Measurements from ENCODE around the gene ETV2.

The ETV2 gene

GRCh38 chr19:35663981-35664380 lies 22.4 kb downstream of the ETV2 start:
- Histone ChIP-seq H3K27me3 (replicated peaks; ENCODE audit: control insufficient read depth, insufficient read depth, low read length) (peaks cover 4% of the 10 kb centered on the region), H3K4me1 (ENCODE audit: control insufficient read depth, insufficient read depth, low read length) (peaks cover 11% of the 10 kb centered on the region), H3K9me3 (ENCODE audit: control insufficient read depth, low read length) (no peaks in the 10 kb centered on the region), H3K36me3 (ENCODE audit: control insufficient read depth, insufficient read depth, low read length, severe bottlenecking) (peaks cover 16% of the 10 kb centered on the region), H3K4me3 (ENCODE audit: low read length) (no peak overlapping the region), H3K9ac (ENCODE audit: low read length) (no peak overlapping the region)
- no peak for DNase-seq (ENCODE audit: low read depth)

- Histone ChIP-seq H3K4me3 (ENCODE audit: low read length) (no peak overlapping the region), H3K9ac (ENCODE audit: low read length) (no peak overlapping the region), H3K9me3 (ENCODE audit: control insufficient read depth, low read length) (no peaks in the 10 kb centered on the region), H3K27me3 (replicated peaks; ENCODE audit: control insufficient read depth, insufficient read depth, low read length) (peaks cover 8% of the 10 kb centered on the region), H3K4me1 (ENCODE audit: control insufficient read depth, insufficient read depth, low read length) (peaks cover 11% of the 10 kb centered on the region), H3K36me3 (ENCODE audit: control insufficient read depth, insufficient read depth, low read length, severe bottlenecking) (peaks cover 5% of the 10 kb centered on the region)
- DNase-seq (ENCODE audit: low read depth): no peak
These were observed 23.6 kb downstream of the ETV2 start for GRCh38 chr19:35665157-35665556.

- Histone ChIP-seq H3K27me3 (replicated peaks; ENCODE audit: control insufficient read depth, insufficient read depth, low read length) (peaks cover 8% of the 10 kb centered on the region), H3K9ac (ENCODE audit: low read length) (no peak overlapping the region), H3K9me3 (ENCODE audit: control insufficient read depth, low read length) (no peaks in the 10 kb centered on the region), H3K4me1 (ENCODE audit: control insufficient read depth, insufficient read depth, low read length) (peaks cover 11% of the 10 kb centered on the region), H3K36me3 (ENCODE audit: control insufficient read depth, insufficient read depth, low read length, severe bottlenecking) (peaks cover 5% of the 10 kb centered on the region), H3K4me3 (ENCODE audit: low read length) (no peak overlapping the region)
- DNase-seq (ENCODE audit: low read depth): no peak
These were observed 24.1 kb downstream of the ETV2 start for GRCh38 chr19:35665604-35666003.

- no peak within 1 kb of the TSS for H3K9ac ChIP-seq (ENCODE audit: low read length)
- H3K9me3 ChIP-seq (ENCODE audit: control insufficient read depth, low read length): no peaks in the 10 kb centered on the region
- H3K4me1 ChIP-seq (ENCODE audit: control insufficient read depth, insufficient read depth, low read length): peaks cover 6% of the 10 kb centered on the region
- no peak within 1 kb of the TSS for H3K4me3 ChIP-seq (ENCODE audit: low read length)
- no peak for DNase-seq (ENCODE audit: low read depth)
- H3K36me3 ChIP-seq (ENCODE audit: control insufficient read depth, insufficient read depth, low read length, severe bottlenecking): peaks cover 5% of the 10 kb centered on the region
- peaks cover 8% of the 10 kb centered on the region for H3K27me3 ChIP-seq (replicated peaks; ENCODE audit: control insufficient read depth, insufficient read depth, low read length)
These were observed 24.8 kb downstream of the ETV2 start, which contains the start of gene UPK1A for GRCh38 chr19:35666251-35666913. TSS of gene UPK1A (plus strand) at chr19:35666517. CDS start at chr19:35666813, 296 bp downstream.

- Histone ChIP-seq H3K9ac (ENCODE audit: low read length) (no peak overlapping the region), H3K4me3 (ENCODE audit: low read length) (no peak overlapping the region), H3K9me3 (ENCODE audit: control insufficient read depth, low read length) (no peaks in the 10 kb centered on the region), H3K4me1 (ENCODE audit: control insufficient read depth, insufficient read depth, low read length) (peaks cover 5% of the 10 kb centered on the region), H3K27me3 (replicated peaks; ENCODE audit: control insufficient read depth, insufficient read depth, low read length) (peaks cover 8% of the 10 kb centered on the region), H3K36me3 (ENCODE audit: control insufficient read depth, insufficient read depth, low read length, severe bottlenecking) (no peaks in the 10 kb centered on the region)
- DNase-seq (ENCODE audit: low read depth): no peak
These were observed 28.0 kb downstream of the ETV2 start for GRCh38 chr19:35669566-35669965.

- H3K27me3 ChIP-seq (replicated peaks; ENCODE audit: control insufficient read depth, insufficient read depth, low read length): peaks cover 8% of the 10 kb centered on the region
- peaks cover 5% of the 10 kb centered on the region for H3K4me1 ChIP-seq (ENCODE audit: control insufficient read depth, insufficient read depth, low read length)
- no peaks in the 10 kb centered on the region for H3K36me3 ChIP-seq (ENCODE audit: control insufficient read depth, insufficient read depth, low read length, severe bottlenecking)
- H3K9ac ChIP-seq (ENCODE audit: low read length): no peak overlapping the region
- no peak for DNase-seq (ENCODE audit: low read depth)
- no peak overlapping the region for H3K4me3 ChIP-seq (ENCODE audit: low read length)
- no peaks in the 10 kb centered on the region for H3K9me3 ChIP-seq (ENCODE audit: control insufficient read depth, low read length)
These were observed 28.4 kb downstream of the ETV2 start for GRCh38 chr19:35669974-35670373.

GRCh38 chr19:35670686-35671085 lies 29.1 kb downstream of the ETV2 start:
- Histone ChIP-seq H3K9ac (ENCODE audit: low read length) (no peak overlapping the region), H3K4me3 (ENCODE audit: low read length) (no peak overlapping the region), H3K36me3 (ENCODE audit: control insufficient read depth, insufficient read depth, low read length, severe bottlenecking) (no peaks in the 10 kb centered on the region), H3K27me3 (replicated peaks; ENCODE audit: control insufficient read depth, insufficient read depth, low read length) (peaks cover 11% of the 10 kb centered on the region), H3K4me1 (ENCODE audit: control insufficient read depth, insufficient read depth, low read length) (peaks cover 5% of the 10 kb centered on the region), H3K9me3 (ENCODE audit: control insufficient read depth, low read length) (no peaks in the 10 kb centered on the region)
- no peak for DNase-seq (ENCODE audit: low read depth)

- Histone ChIP-seq H3K9me3 (ENCODE audit: control insufficient read depth, low read length) (no peaks in the 10 kb centered on the region), H3K27me3 (replicated peaks; ENCODE audit: control insufficient read depth, insufficient read depth, low read length) (peaks cover 16% of the 10 kb centered on the region), H3K4me1 (ENCODE audit: control insufficient read depth, insufficient read depth, low read length) (peaks cover 5% of the 10 kb centered on the region), H3K36me3 (ENCODE audit: control insufficient read depth, insufficient read depth, low read length, severe bottlenecking) (no peaks in the 10 kb centered on the region), H3K9ac (ENCODE audit: low read length) (no peak overlapping the region), H3K4me3 (ENCODE audit: low read length) (no peak overlapping the region)
- DNase-seq (ENCODE audit: low read depth): no peak
These were observed 30.3 kb downstream of the ETV2 start for GRCh38 chr19:35671818-35672217.

GRCh38 chr19:35673121-35673804 lies 31.7 kb downstream of the ETV2 start:
- Histone ChIP-seq H3K27me3 (replicated peaks; ENCODE audit: control insufficient read depth, insufficient read depth, low read length) (peaks cover 21% of the 10 kb centered on the region), H3K9ac (ENCODE audit: low read length) (peak overlapping the region; percentile 56), H3K36me3 (ENCODE audit: control insufficient read depth, insufficient read depth, low read length, severe bottlenecking) (no peaks in the 10 kb centered on the region), H3K4me1 (ENCODE audit: control insufficient read depth, insufficient read depth, low read length) (peaks cover 5% of the 10 kb centered on the region), H3K9me3 (ENCODE audit: control insufficient read depth, low read length) (no peaks in the 10 kb centered on the region), H3K4me3 (ENCODE audit: low read length) (peak overlapping the region; percentile 72)
- peak; percentile 76 for DNase-seq (ENCODE audit: low read depth)

- Histone ChIP-seq H3K4me1 (ENCODE audit: control insufficient read depth, insufficient read depth, low read length) (peaks cover 5% of the 10 kb centered on the region), H3K36me3 (ENCODE audit: control insufficient read depth, insufficient read depth, low read length, severe bottlenecking) (no peaks in the 10 kb centered on the region), H3K9ac (ENCODE audit: low read length) (no peak overlapping the region), H3K9me3 (ENCODE audit: control insufficient read depth, low read length) (no peaks in the 10 kb centered on the region), H3K4me3 (ENCODE audit: low read length) (no peak overlapping the region), H3K27me3 (replicated peaks; ENCODE audit: control insufficient read depth, insufficient read depth, low read length) (peaks cover 21% of the 10 kb centered on the region)
- DNase-seq (ENCODE audit: low read depth): no peak
These were observed 34.1 kb downstream of the ETV2 start for GRCh38 chr19:35675589-35676140.

- no peaks in the 10 kb centered on the region for H3K9me3 ChIP-seq (ENCODE audit: control insufficient read depth, low read length)
- H3K36me3 ChIP-seq (ENCODE audit: control insufficient read depth, insufficient read depth, low read length, severe bottlenecking): no peaks in the 10 kb centered on the region
- peaks cover 11% of the 10 kb centered on the region for H3K4me1 ChIP-seq (ENCODE audit: control insufficient read depth, insufficient read depth, low read length)
- peak overlapping the region; percentile 63 for H3K4me3 ChIP-seq (ENCODE audit: low read length)
- peak; percentile 64 for DNase-seq (ENCODE audit: low read depth)
- peak overlapping the region; percentile 75 for H3K9ac ChIP-seq (ENCODE audit: low read length)
- H3K27me3 ChIP-seq (replicated peaks; ENCODE audit: control insufficient read depth, insufficient read depth, low read length): no peaks in the 10 kb centered on the region
These were observed 48.3 kb downstream of the ETV2 start for GRCh38 chr19:35689836-35690235.

All from adipocyte (in vitro differentiated cells).